ENCODE data around the gene MS4A4E.

DNA sequence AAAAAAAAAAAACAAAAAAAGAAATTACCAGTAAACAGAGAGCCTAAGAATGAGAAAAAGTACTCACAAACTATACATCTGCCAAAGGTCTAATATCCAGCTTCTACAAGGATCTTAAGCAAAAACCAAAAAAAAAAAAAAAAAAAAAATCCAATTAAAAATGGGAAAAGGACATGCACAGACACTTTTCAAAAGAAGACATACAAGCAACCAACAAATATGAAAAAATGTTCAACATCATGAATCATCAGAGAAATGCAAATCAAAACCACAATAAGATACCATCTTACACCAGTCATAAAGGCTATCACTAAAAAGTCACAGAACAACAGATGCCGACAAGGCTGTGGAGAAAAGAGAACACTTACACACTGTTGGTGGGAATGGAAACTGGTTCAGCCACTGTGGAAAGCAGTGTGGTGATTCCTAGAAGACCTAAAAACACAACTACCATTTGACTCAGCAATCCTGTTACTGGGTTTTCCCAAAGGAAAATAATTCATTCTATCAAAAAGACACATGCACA is 78.3 kb downstream of the MS4A4E start:
- TF ChIP-seq, protein P1, sequence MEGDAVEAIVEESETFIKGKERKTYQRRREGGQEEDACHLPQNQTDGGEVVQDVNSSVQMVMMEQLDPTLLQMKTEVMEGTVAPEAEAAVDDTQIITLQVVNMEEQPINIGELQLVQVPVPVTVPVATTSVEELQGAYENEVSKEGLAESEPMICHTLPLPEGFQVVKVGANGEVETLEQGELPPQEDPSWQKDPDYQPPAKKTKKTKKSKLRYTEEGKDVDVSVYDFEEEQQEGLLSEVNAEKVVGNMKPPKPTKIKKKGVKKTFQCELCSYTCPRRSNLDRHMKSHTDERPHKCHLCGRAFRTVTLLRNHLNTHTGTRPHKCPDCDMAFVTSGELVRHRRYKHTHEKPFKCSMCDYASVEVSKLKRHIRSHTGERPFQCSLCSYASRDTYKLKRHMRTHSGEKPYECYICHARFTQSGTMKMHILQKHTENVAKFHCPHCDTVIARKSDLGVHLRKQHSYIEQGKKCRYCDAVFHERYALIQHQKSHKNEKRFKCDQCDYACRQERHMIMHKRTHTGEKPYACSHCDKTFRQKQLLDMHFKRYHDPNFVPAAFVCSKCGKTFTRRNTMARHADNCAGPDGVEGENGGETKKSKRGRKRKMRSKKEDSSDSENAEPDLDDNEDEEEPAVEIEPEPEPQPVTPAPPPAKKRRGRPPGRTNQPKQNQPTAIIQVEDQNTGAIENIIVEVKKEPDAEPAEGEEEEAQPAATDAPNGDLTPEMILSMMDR (IDR thresholded peaks at IDR 0.05): no peak
- no peak for TF ChIP-seq EP300 (IDR thresholded peaks at IDR 0.05)
- TF ChIP-seq POLR2AphosphoS5 (IDR thresholded peaks at IDR 0.05): no peak
- TF ChIP-seq POLR2A (IDR thresholded peaks at IDR 0.05): no peak

All from suprapubic skin (tissue), 4 donors.